ENCODE measurements around the gene RALGAPA2. TPM values are rescaled to one million over a fixed set of nuclear protein-coding genes. Genes with fewer than 3 reads are reported as not detected.

RALGAPA2 gene
- polyA plus RNA-seq, 1 of the 3 experiments (the other 2 are of a cell fraction) = 1.0 TPM

DNA sequence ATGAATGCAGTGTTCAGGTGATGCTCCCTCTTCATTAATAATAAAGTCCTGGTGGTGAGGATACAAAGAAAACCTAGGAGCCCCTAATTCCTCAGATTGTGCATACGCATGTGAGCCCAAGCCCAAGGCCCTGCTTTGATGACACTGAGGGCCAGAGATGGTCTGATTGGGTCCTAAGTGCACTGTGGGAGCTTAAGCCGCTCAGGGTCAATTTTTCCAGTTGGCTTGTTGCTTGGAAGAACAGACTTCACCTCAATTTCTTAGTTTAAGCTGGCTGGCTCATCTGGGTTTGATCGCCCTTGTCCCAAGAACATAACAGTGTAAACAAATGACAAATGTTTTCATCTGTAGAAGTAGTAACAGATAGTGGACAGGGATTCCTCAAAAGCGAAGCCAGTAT is 303.1 kb downstream of the RALGAPA2 start:
- no peak for DNase-seq
- H3K4me3 ChIP-seq (ENCODE audit: low read depth in 2 of 2, low read length in 1 of 2) = no peak overlapping the region
- H3K9me3 ChIP-seq = no peaks in the 10 kb centered on the region
- no peaks in the 10 kb centered on the region for H3K36me3 ChIP-seq (replicated peaks in 1 of 2; ENCODE audit: control insufficient read depth in 1 of 2, insufficient read depth in 2 of 2, low read length in 1 of 2)
- WGBS (ENCODE audit: low lambda C conversion rate) = 88% methylated on average over 4 of the region's 4 CpGs
- H3K9ac ChIP-seq = no peak overlapping the region
- no peaks in the 10 kb centered on the region for H3K9me2 ChIP-seq
- no peaks in the 10 kb centered on the region for H4K20me1 ChIP-seq (ENCODE audit: insufficient read depth)
- H3K4me2 ChIP-seq = no peak overlapping the region
- H3K79me2 ChIP-seq (ENCODE audit: insufficient read depth) = no peaks in the 10 kb centered on the region
- TF ChIP-seq RXRA (IDR thresholded peaks at IDR 0.05; ENCODE audit: borderline replicate concordance, low read depth) = no peak
- no peak for TF ChIP-seq MEF2A (IDR thresholded peaks at IDR 0.05; ENCODE audit: borderline replicate concordance, low read depth)
- TF ChIP-seq, protein P1, sequence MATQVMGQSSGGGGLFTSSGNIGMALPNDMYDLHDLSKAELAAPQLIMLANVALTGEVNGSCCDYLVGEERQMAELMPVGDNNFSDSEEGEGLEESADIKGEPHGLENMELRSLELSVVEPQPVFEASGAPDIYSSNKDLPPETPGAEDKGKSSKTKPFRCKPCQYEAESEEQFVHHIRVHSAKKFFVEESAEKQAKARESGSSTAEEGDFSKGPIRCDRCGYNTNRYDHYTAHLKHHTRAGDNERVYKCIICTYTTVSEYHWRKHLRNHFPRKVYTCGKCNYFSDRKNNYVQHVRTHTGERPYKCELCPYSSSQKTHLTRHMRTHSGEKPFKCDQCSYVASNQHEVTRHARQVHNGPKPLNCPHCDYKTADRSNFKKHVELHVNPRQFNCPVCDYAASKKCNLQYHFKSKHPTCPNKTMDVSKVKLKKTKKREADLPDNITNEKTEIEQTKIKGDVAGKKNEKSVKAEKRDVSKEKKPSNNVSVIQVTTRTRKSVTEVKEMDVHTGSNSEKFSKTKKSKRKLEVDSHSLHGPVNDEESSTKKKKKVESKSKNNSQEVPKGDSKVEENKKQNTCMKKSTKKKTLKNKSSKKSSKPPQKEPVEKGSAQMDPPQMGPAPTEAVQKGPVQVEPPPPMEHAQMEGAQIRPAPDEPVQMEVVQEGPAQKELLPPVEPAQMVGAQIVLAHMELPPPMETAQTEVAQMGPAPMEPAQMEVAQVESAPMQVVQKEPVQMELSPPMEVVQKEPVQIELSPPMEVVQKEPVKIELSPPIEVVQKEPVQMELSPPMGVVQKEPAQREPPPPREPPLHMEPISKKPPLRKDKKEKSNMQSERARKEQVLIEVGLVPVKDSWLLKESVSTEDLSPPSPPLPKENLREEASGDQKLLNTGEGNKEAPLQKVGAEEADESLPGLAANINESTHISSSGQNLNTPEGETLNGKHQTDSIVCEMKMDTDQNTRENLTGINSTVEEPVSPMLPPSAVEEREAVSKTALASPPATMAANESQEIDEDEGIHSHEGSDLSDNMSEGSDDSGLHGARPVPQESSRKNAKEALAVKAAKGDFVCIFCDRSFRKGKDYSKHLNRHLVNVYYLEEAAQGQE (IDR thresholded peaks at IDR 0.05; ENCODE audit: low read depth, low read length) = no peak
- TF ChIP-seq, protein P2, sequence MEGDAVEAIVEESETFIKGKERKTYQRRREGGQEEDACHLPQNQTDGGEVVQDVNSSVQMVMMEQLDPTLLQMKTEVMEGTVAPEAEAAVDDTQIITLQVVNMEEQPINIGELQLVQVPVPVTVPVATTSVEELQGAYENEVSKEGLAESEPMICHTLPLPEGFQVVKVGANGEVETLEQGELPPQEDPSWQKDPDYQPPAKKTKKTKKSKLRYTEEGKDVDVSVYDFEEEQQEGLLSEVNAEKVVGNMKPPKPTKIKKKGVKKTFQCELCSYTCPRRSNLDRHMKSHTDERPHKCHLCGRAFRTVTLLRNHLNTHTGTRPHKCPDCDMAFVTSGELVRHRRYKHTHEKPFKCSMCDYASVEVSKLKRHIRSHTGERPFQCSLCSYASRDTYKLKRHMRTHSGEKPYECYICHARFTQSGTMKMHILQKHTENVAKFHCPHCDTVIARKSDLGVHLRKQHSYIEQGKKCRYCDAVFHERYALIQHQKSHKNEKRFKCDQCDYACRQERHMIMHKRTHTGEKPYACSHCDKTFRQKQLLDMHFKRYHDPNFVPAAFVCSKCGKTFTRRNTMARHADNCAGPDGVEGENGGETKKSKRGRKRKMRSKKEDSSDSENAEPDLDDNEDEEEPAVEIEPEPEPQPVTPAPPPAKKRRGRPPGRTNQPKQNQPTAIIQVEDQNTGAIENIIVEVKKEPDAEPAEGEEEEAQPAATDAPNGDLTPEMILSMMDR (IDR thresholded peaks at IDR 0.05) = no peak
- H3K4me1 ChIP-seq (ENCODE audit: control insufficient read depth in 1 of 2, insufficient read depth in 2 of 2, low read depth in 1 of 2, low read length in 1 of 2) = peaks cover 0 to 22% of the 10 kb centered on the region in 2 experiments; a peak in 3 of 4 replicates
- no peak overlapping the region for H2AFZ ChIP-seq (ENCODE audit: low read depth)
- H3K27ac ChIP-seq (ENCODE audit: low read depth in 2 of 2, low read length in 1 of 2) = no peak overlapping the region
- POLR2A ChIA-PET = no interaction called here
- CTCF ChIA-PET = interaction anchor here (3.7 kb wide), 1 partner anchor 326 kb away, joined by 9 read pairs; no protein-coding TSS in a partner anchor
- no peaks in the 10 kb centered on the region for H3K27me3 ChIP-seq (ENCODE audit: insufficient read depth)
- H3F3A ChIP-seq (replicated peaks; ENCODE audit: insufficient read depth) = no peaks in the 10 kb centered on the region

DNA sequence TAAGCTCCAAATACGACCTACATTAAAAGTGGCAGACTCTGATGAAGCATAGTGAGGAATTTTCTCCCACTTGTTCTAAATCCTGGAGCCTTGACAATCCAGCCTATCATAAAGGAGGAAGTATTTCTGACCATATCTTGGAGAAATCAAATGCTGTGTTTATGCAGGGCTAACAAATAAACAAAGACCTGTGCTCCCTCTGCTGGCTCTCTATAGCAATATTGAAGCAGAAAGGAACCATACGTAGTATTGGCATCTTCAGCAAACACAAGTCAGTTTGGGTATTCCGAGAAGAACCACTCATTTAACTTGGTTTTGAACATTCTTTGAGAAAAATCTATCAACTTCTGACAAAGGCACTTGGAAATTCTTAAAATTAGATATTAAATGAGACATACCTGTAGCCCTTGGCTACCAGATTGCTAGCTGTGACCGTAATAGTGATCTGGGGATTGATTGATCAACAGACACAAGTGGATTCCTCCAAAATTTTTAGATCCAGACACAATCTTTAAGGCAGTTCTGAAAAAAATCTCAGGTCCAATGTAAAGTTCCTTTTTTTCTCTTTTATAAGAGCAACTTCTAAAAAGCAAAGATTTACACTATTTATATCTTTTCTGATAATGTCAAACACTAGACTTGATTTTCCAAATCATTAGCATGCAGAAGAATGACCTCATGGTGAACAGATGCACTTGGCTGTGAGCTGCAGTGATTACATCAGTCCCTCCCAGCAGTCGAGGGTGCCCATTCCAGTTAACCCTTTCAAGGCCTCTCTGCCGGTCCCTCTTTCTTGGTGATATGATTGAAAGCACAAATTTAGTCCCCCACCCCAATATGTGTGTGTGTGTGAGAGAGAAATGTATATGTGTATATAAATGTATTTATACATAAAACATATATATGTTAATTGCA is 304.3 kb downstream of the RALGAPA2 start:
- Histone ChIP-seq H2AFZ (ENCODE audit: low read depth) (no peak overlapping the region), H3K4me3 (ENCODE audit: low read depth in 2 of 2, low read length in 1 of 2) (no peak overlapping the region), H3K9me3 (no peaks in the 10 kb centered on the region), H4K20me1 (ENCODE audit: insufficient read depth) (no peaks in the 10 kb centered on the region), H3K27ac (ENCODE audit: low read depth in 2 of 2, low read length in 1 of 2) (no peak overlapping the region), H3K9ac (no peak overlapping the region), H3K27me3 (ENCODE audit: insufficient read depth) (no peaks in the 10 kb centered on the region), H3K9me2 (no peaks in the 10 kb centered on the region), H3F3A (replicated peaks; ENCODE audit: insufficient read depth) (no peaks in the 10 kb centered on the region), H3K4me1 (ENCODE audit: control insufficient read depth in 1 of 2, insufficient read depth in 2 of 2, low read depth in 1 of 2, low read length in 1 of 2) (peaks cover 0 to 18% of the 10 kb centered on the region in 2 experiments; a peak in 3 of 4 replicates), H3K4me2 (no peak overlapping the region), H3K36me3 (replicated peaks in 1 of 2; ENCODE audit: control insufficient read depth in 1 of 2, insufficient read depth in 2 of 2, low read length in 1 of 2) (no peaks in the 10 kb centered on the region), H3K79me2 (ENCODE audit: insufficient read depth) (no peaks in the 10 kb centered on the region)
- ChIA-PET CTCF (interaction anchor here (0.7 to 3.7 kb wide), 7 partner anchors 20 to 324 kb away, joined by 3 to 9 read pairs (median 3); no protein-coding TSS in a partner anchor), POLR2A (no interaction called here)
- DNase-seq = peak; percentile 76
- 65% methylated on average over 6 of the region's 6 CpGs for WGBS (ENCODE audit: low lambda C conversion rate)
- TF ChIP-seq RCOR1 (IDR thresholded peaks at IDR 0.05; ENCODE audit: low read length) (no peak; the same call in 1 of the 2 replicates), RAD21 (IDR thresholded peaks at IDR 0.05; ENCODE audit: low read length) (peak; percentile 44; the same call in 1 of the 2 replicates), EP300 (IDR thresholded peaks at IDR 0.05; ENCODE audit: borderline replicate concordance in 1 of 2, low read depth in 1 of 2, low read length in 1 of 2) (0 out of 4 replicates have a peak, but pooled peaks of 1 of the 2 experiments have one; percentile 28), CHD2 (IDR thresholded peaks at IDR 0.05; ENCODE audit: low read length, partially characterized antibody) (no peak), MXI1 (IDR thresholded peaks at IDR 0.05; ENCODE audit: low read depth, low read length) (peak; percentile 31; the same call in 1 of the 2 replicates), YY1 (IDR thresholded peaks at IDR 0.05; ENCODE audit: low read depth) (no peak)
